A549 (cell line): ENCODE measurements around the gene ITGB3.
"Not testable (repeated sequence)": the region's sequence is repeated elsewhere in the genome, so short reads cannot be mapped to it uniquely, and the experiment has no call there.

Source experiments
- CTCF ChIP-seq: fragments of >200 bp; sonication (Bioruptor Twin); formaldehyde crosslinking; IDR thresholded peaks from 3 replicates; pipeline ENCODE4 v1.5.1; 2016
- EP300 ChIP-seq, 2 experiments: fragments of >200 bp; sonication (Bioruptor Twin); formaldehyde crosslinking; IDR thresholded peaks; 2 replicates in 1 of 2; 3 replicates in 1 of 2; pipeline ENCODE4 v1.6.1; 2016 to 2017
- KDM1A ChIP-seq: fragments of 200-600 bp; sonication (generic); IDR thresholded peaks from 2 replicates; pipeline ENCODE4 v1.6.1; 2016; ENCODE audit warnings: low read depth, mild to moderate bottlenecking
- RAD21 ChIP-seq, 2 experiments: fragments of >200 bp in 1 of 2; sonication (Bioruptor Twin) in 1 of 2; formaldehyde crosslinking in 1 of 2; IDR thresholded peaks in 1 of 2; conservative IDR thresholded peaks in 1 of 2; 2 replicates in 1 of 2; 3 replicates in 1 of 2; pipeline ENCODE4 v1.6.1; 2012 to 2018; ENCODE audit warnings: inconsistent platforms in 1 of 2

GRCh38 chr17:47224077-47224476 is 29.6 kb upstream of the ITGB3 start:
- not testable (repeated sequence) for TF ChIP-seq KDM1A; CTCF; EP300 (IDR thresholded peaks at IDR 0.05); RAD21 (conservative IDR thresholded peaks at IDR 0.05 in 1 of 2, IDR thresholded peaks at IDR 0.05 in 1 of 2)
